Retinal pigment epithelial cell (primary cell): ENCODE results near the gene IFI27L1.

Experiments
- DNase-seq: peaks from one replicate; pipeline ENCODE4 v3.0.0-alpha.2; 2010; ENCODE audit warnings: low read depth
- H3K4me3 ChIP-seq: 2 replicates; pipeline ENCODE4 v1.5.1; 2011; ENCODE audit warnings: mild to moderate bottlenecking, low read length, control low read depth, moderate library complexity
- CTCF ChIP-seq: conservative IDR thresholded peaks from 2 replicates; pipeline ENCODE4 v1.5.1; 2011; ENCODE audit warnings: low read depth, low read length, control low read depth, inconsistent platforms

Gene IFI27L1

GRCh38 chr14:94043756-94044475 is 37.2 kb upstream of the IFI27L1 start:
- DNase-seq = no peak
- no peak for TF ChIP-seq CTCF
- no peak overlapping the region for H3K4me3 ChIP-seq

GRCh38 chr14:94044476-94045091 is 36.5 kb upstream of the IFI27L1 start:
- H3K4me3 ChIP-seq = no peak overlapping the region
- no peak for DNase-seq
- no peak for TF ChIP-seq CTCF

GRCh38 chr14:94045101-94045500 is 36.0 kb upstream of the IFI27L1 start:
- no peak for DNase-seq
- H3K4me3 ChIP-seq = no peak overlapping the region
- no peak for TF ChIP-seq CTCF

- no peak for DNase-seq
- TF ChIP-seq CTCF = no peak
- H3K4me3 ChIP-seq = no peak overlapping the region
Measured at GRCh38 chr14:94045563-94046345, 35.4 kb upstream of the IFI27L1 start.

GRCh38 chr14:94046696-94047250 is 34.3 kb upstream of the IFI27L1 start:
- TF ChIP-seq CTCF = no peak
- no peak for DNase-seq
- H3K4me3 ChIP-seq = no peak overlapping the region

- no peak overlapping the region for H3K4me3 ChIP-seq
- no peak for TF ChIP-seq CTCF
- DNase-seq = no peak
Measured at GRCh38 chr14:94047581-94047980, 33.5 kb upstream of the IFI27L1 start.
